Hematopoietic multipotent progenitor cell treated with erythropoietin and hydrocortisone succinate and interleukin-3 and kit ligand, for 15 days (in vitro differentiated cells): ENCODE measurements around the gene CDT1.

ENCODE experiments used
- DNase-seq: peaks from one replicate; pipeline ENCODE4 v3.0.0-alpha.2; 2015; ENCODE audit warnings: low spot score

The CDT1 gene

GRCh38 chr16:88856828-88857727 is 53.5 kb downstream of the CDT1 start, which contains the start of the genes GALNS and TRAPPC2L:
TSS of gene GALNS (minus strand) at chr16:88856947. CDS start at chr16:88856877, 70 bp downstream.
TSS of gene TRAPPC2L (plus strand) at chr16:88857127. CDS start at chr16:88857151, 24 bp downstream.
- DNase-seq: peak; percentile 99

DNA sequence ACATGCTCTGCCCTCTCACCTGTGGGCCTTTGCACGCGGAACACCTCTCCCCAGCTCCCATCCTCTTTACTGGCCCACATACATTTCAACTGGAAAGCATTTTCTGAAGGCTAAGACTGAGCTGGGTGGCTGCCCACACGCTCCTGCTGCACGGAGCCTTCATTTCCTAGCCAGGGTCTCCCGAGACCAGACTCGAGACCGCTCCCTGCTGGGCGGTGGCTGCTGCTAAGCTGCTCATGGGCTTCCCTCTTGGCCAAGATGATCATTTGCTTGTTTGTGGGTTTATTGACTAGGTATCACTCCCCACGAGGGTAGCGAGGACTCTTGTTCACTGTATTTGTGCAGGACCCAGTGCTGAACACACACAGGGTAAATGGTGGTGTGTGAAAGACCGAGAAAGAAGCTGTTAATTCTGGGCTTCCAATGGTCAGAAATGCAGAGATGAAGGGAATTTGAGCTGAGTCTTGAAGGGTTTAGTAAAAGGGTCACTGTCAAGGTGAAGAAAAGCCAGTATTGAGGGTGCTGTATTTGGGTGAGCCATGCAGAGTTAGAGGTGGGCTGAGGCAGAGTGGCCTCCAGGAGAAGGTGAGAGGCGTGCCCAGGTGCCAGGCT is 54.2 kb downstream of the CDT1 start:
- DNase-seq: peak; percentile 66
